Endothelial cell of umbilical vein (primary cell): Measurements from ENCODE around the gene MCF2L. TPM values are rescaled to one million over a fixed set of nuclear protein-coding genes. Genes with fewer than 3 reads are reported as not detected.

Source experiments
- BruUV-seq: library from RNA; stranded (reverse); fragments of 400-500 nt; replicated peaks from 2 replicates; lab custom pipeline; 2021; lab: Mats Ljungman, UMichigan
- CTCF ChIA-PET: fragments of 300-600, 350-600 bp; sonication (Branson Sonifier 250); formaldehyde crosslinking; loops from one replicate; lab custom pipeline; 2021; ENCODE audit warnings: antibody characterized with exemption, inconsistent platforms; lab: Charles Lee
- POLR2A ChIA-PET: fragments of 300-600, 350-600 bp; sonication (Branson Sonifier 250); formaldehyde crosslinking; loops from one replicate; lab custom pipeline; 2021; ENCODE audit warnings: antibody characterized with exemption, inconsistent platforms; lab: Charles Lee
- DNase-seq: peaks from one replicate; pipeline ENCODE4 v3.0.0-alpha.2; 2011; ENCODE audit warnings: low read depth, low spot score
- FAIRE-seq: peaks from 2 replicates; lab custom pipeline; 2011; peaks lifted over from hg19 to GRCh38; lab: Jason Lieb, UNC
- H2AFZ ChIP-seq: 2 replicates; pipeline ENCODE4 v1.6.0; 2012; ENCODE audit warnings: low read depth, low read length, control low read depth, inconsistent platforms
- H3K27ac ChIP-seq: 2 replicates; pipeline ENCODE4 v1.5.1; 2011; ENCODE audit warnings: low read depth, mild to moderate bottlenecking, control low read depth, low read length, moderate library complexity; ENCODE audit not compliant: insufficient read depth
- H3K27me3 ChIP-seq, 2 experiments: 2 replicates each; pipeline versions ENCODE4 v1.6.0 to v1.6.1; 2011; ENCODE audit warnings: low read length in 2 of 2, mixed read lengths in 1 of 2; ENCODE audit not compliant: control insufficient read depth in 2 of 2, insufficient read depth in 2 of 2
- H3K36me3 ChIP-seq, 2 experiments: 2 replicates in 1 of 2; 3 replicates in 1 of 2; pipeline ENCODE4 v1.5.1; 2011; ENCODE audit warnings: low read length in 2 of 2, mild to moderate bottlenecking in 1 of 2, moderate library complexity in 1 of 2; ENCODE audit not compliant: control insufficient read depth in 2 of 2, insufficient read depth in 2 of 2; ENCODE audit errors: extremely low read depth in 1 of 2
- H3K4me1 ChIP-seq: 3 replicates; pipeline ENCODE4 v1.5.1; 2011; ENCODE audit warnings: mild to moderate bottlenecking, low read length; ENCODE audit not compliant: control insufficient read depth, insufficient read depth; ENCODE audit errors: extremely low read depth
- H3K4me2 ChIP-seq: 2 replicates; pipeline ENCODE4 v1.6.1; 2011; ENCODE audit warnings: low read length, control low read depth, mixed read lengths; ENCODE audit not compliant: insufficient read depth
- H3K4me3 ChIP-seq, 3 experiments: fragments of 200-600 bp in 1 of 3; sonication (generic), shearing (Covaris generic) in 1 of 3; replicated peaks in 1 of 3; 2 replicates each; pipeline ENCODE4 v1.5.1; 2011 to 2016; ENCODE audit warnings: control low read depth in 3 of 3, low read length in 3 of 3, mild to moderate bottlenecking in 2 of 3, inconsistent platforms in 1 of 3, low read depth in 1 of 3, moderate library complexity in 1 of 3; ENCODE audit not compliant: insufficient read depth in 1 of 3
- H3K79me2 ChIP-seq: 2 replicates; pipeline ENCODE4 v1.6.0; 2012; ENCODE audit warnings: low read length, inconsistent platforms; ENCODE audit not compliant: control insufficient read depth, insufficient read depth
- H3K9ac ChIP-seq: replicated peaks from 2 replicates; pipeline ENCODE3; 2011; ENCODE audit warnings: low read length, control low read depth; ENCODE audit not compliant: insufficient read depth; ENCODE audit errors: extremely low read depth
- H3K9me1 ChIP-seq: replicated peaks from 3 replicates; pipeline ENCODE4 v1.6.0; 2011; ENCODE audit warnings: mild to moderate bottlenecking, low read length; ENCODE audit not compliant: control insufficient read depth, insufficient read depth; ENCODE audit errors: extremely low read depth
- H3K9me3 ChIP-seq: replicated peaks from 2 replicates; pipeline ENCODE4 v1.5.1; 2012; ENCODE audit warnings: low read length, inconsistent platforms; ENCODE audit not compliant: control insufficient read depth, insufficient read depth
- H4K20me1 ChIP-seq: replicated peaks from 2 replicates; pipeline ENCODE3; 2011; ENCODE audit warnings: mild to moderate bottlenecking, low read length; ENCODE audit not compliant: control insufficient read depth, insufficient read depth; ENCODE audit errors: extremely low read depth
- EZH2 ChIP-seq: IDR thresholded peaks from 2 replicates; pipeline ENCODE4 v1.6.1; 2012; ENCODE audit warnings: borderline replicate concordance, low read depth, mild to moderate bottlenecking, moderate library complexity, low read length, inconsistent platforms; ENCODE audit not compliant: severe bottlenecking
- FOS ChIP-seq: IDR thresholded peaks from 2 replicates; pipeline ENCODE4 v1.6.1; 2011; ENCODE audit warnings: mild to moderate bottlenecking, low read length, moderate library complexity, borderline replicate concordance; ENCODE audit not compliant: insufficient read depth
- GATA2 ChIP-seq: IDR thresholded peaks from 2 replicates; pipeline ENCODE4 v1.7.0; 2011; ENCODE audit warnings: low read depth, mild to moderate bottlenecking, moderate library complexity, mixed read lengths, low read length; ENCODE audit not compliant: insufficient read length, insufficient read depth
- JUN ChIP-seq: IDR thresholded peaks from 2 replicates; pipeline ENCODE4 v1.6.1; 2011; ENCODE audit warnings: borderline replicate concordance, low read depth; ENCODE audit not compliant: insufficient read length, insufficient read depth
- MYC ChIP-seq: IDR thresholded peaks from one replicate; pipeline ENCODE4 v1.6.1; 2011; ENCODE audit warnings: mild to moderate bottlenecking, low read depth, low read length
- POLR2A ChIP-seq: IDR thresholded peaks from 2 replicates; pipeline ENCODE4 v1.6.1; 2012; ENCODE audit warnings: low read depth, mild to moderate bottlenecking, control low read depth, low read length
- POLR2AphosphoS5 ChIP-seq: IDR thresholded peaks from 2 replicates; pipeline ENCODE4 v1.6.1; 2012; ENCODE audit warnings: low read depth, mild to moderate bottlenecking, control low read depth, low read length, moderate library complexity; ENCODE audit not compliant: insufficient read depth
- dilution Hi-C: fragments of 300-500 bp; cut with MboI; formaldehyde crosslinking; loops from one replicate; pipeline ENCODE4 v1.15.0; 2019; ENCODE audit warnings: low sequenced_read_pairs; ENCODE audit not compliant: extremely low pct_ligation_motif_present
- intact Hi-C: fragments of 100-400 bp; cut with micrococcal nuclease; formaldehyde crosslinking; loops from one replicate; pipeline ENCODE4 v1.10.0; 2022
- polyA plus RNA-seq, 4 experiments: library from polyadenylated mRNA; depleted of rRNA in 3 of 4; stranded (reverse) in 3 of 4; unstranded in 1 of 4; fragments of >200 nt; gene quantifications; 2 replicates each; pipeline versions ENCODE4 v1.2.1 to v1.2.3, GENCODE V29; 2011 to 2012; ENCODE audit warnings: missing spikeins in 1 of 4
- total RNA-seq: library from RNA; stranded (reverse); gene quantifications from 2 replicates; pipeline ENCODE4 v1.2.3, GENCODE V29; 2021
- TF ChIP-seq, protein P1 (sequence below): IDR thresholded peaks from 2 replicates; pipeline ENCODE4 v1.6.1; 2011; ENCODE audit not compliant: insufficient read depth, insufficient read length
- TF ChIP-seq, protein P2 (sequence below), 2 donors: IDR thresholded peaks; 1 replicate in 1 of 2; 2 replicates in 1 of 2; pipeline ENCODE4 v1.5.1; 2011; ENCODE audit warnings: low read length in 2 of 2, mild to moderate bottlenecking in 2 of 2, moderate library complexity in 2 of 2, control low read depth in 1 of 2, inconsistent platforms in 1 of 2, low read depth in 1 of 2; ENCODE audit not compliant: insufficient read depth in 1 of 2; ENCODE audit errors: extremely low read depth in 1 of 2

MCF2L gene
- total and polyA plus RNA-seq, 2 donors (not counting 3 experiments of a cell fraction or from before 2014, with no cell fraction given): 0.33 to 0.58 TPM

DNA sequence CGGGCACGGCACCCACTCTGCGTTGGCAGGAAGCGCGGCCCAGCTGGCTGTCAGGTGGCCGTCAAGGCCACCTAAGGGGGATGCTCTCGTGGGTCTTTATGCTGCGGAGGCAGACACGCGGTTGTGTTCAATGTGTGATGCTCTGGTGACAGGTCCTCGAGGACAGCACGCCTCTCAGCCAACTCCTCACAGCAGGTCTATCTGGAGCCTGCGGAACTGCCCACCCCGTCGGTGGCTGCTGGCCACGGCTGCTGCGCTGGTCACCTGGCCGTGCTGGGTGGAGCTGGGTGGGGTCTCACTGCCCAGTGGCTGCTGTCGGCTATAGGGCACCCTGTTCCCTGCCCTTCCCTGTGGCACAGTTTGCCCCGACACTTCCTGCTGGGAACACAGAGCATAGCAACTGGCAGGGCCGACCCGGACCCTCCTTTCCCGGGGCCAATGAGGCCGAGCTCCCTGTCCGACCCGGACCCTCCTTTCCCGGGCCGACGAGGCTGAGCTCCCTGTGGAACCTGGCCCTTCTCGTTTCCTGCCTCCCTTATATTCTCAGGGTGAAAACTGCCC, 122.3 kb downstream of the MCF2L start:
- Histone ChIP-seq H3K79me2 (no peaks in the 10 kb centered on the region), H3K9me1 (no peaks in the 10 kb centered on the region), H4K20me1 (no peaks in the 10 kb centered on the region), H3K4me2 (no peak overlapping the region), H3K9ac (no peak overlapping the region), H3K27ac (no peak overlapping the region), H2AFZ (no peak overlapping the region), H3K27me3 (no peaks in the 10 kb centered on the region), H3K4me1 (no peaks in the 10 kb centered on the region), H3K4me3 (no peak overlapping the region), H3K9me3 (no peaks in the 10 kb centered on the region), H3K36me3 (no peaks in the 10 kb centered on the region)
- no TSS peak for BruUV-seq
- intact Hi-C loops (no loop called here), dilution Hi-C loops (no loop called here)
- DNase-seq (no peak), FAIRE-seq (no peak)
- TF ChIP-seq GATA2: no peak
- no peak for TF ChIP-seq FOS
- TF ChIP-seq JUN: no peak
- TF ChIP-seq POLR2A: no peak
- TF ChIP-seq, protein P1, sequence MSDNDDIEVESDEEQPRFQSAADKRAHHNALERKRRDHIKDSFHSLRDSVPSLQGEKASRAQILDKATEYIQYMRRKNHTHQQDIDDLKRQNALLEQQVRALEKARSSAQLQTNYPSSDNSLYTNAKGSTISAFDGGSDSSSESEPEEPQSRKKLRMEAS: no peak
- no peak for TF ChIP-seq MYC
- no peak for TF ChIP-seq POLR2AphosphoS5
- TF ChIP-seq EZH2: no peak
- TF ChIP-seq, protein P2, sequence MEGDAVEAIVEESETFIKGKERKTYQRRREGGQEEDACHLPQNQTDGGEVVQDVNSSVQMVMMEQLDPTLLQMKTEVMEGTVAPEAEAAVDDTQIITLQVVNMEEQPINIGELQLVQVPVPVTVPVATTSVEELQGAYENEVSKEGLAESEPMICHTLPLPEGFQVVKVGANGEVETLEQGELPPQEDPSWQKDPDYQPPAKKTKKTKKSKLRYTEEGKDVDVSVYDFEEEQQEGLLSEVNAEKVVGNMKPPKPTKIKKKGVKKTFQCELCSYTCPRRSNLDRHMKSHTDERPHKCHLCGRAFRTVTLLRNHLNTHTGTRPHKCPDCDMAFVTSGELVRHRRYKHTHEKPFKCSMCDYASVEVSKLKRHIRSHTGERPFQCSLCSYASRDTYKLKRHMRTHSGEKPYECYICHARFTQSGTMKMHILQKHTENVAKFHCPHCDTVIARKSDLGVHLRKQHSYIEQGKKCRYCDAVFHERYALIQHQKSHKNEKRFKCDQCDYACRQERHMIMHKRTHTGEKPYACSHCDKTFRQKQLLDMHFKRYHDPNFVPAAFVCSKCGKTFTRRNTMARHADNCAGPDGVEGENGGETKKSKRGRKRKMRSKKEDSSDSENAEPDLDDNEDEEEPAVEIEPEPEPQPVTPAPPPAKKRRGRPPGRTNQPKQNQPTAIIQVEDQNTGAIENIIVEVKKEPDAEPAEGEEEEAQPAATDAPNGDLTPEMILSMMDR (IDR thresholded peaks at IDR 0.05; ENCODE audit: extremely low read depth in 1 of 2, insufficient read depth in 1 of 2, low read depth in 1 of 2, low read length in 2 of 2): no peak
- CTCF ChIA-PET: no interaction called here
- POLR2A ChIA-PET: no interaction called here
